Lung microvascular endothelial cell (primary cell): ENCODE data around the gene SLC22A23. TPM values are rescaled to one million over a fixed set of nuclear protein-coding genes. Genes with fewer than 3 reads are reported as not detected.

Source experiments
- DNase-seq, 2 donors: peaks; one replicate each; pipeline versions ENCODE4 v3.0.0 to v3.0.0-alpha.2; 2010; ENCODE audit warnings: low read depth in 2 of 2
- total RNA-seq: library from RNA; depleted of rRNA; stranded (reverse); fragments of >200 nt; gene quantifications from 2 replicates; pipeline ENCODE4 v1.2.1, GENCODE V29; 2014

SLC22A23 gene
- total RNA-seq, 1 donor from 2014 or later = 59.3 TPM

DNA sequence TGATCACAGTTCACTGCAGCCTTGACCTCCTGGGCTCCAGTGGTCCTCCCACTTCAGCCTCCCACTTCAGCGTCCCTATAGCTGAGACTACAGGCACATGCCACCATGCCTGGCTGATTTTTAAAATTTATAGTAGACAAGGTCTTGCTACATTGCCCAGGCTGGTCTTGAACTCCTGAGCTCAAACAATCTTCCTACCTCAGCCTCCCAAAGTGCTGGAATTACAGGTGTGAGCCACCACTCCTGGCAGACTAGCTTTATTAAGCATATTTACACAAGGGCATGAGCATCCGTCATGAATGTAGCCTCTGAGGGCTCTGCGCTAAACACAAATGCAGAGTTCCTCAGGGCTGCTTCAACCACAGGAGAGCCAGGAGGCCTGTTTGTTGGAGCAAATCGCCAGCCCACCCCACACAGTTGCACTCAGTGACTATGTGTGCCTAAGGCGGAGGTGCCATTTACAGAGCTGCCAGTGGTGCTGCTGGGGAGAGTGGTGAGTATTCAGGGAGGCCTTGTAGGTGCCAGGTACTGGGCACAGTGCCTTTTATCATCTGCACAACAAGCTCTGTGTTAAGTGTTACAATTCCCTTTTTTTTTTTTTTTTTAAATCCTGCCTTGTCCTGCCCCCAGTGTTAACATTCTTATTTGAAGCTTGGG is 119.9 kb downstream of the SLC22A23 start:
- no peak for DNase-seq

DNA sequence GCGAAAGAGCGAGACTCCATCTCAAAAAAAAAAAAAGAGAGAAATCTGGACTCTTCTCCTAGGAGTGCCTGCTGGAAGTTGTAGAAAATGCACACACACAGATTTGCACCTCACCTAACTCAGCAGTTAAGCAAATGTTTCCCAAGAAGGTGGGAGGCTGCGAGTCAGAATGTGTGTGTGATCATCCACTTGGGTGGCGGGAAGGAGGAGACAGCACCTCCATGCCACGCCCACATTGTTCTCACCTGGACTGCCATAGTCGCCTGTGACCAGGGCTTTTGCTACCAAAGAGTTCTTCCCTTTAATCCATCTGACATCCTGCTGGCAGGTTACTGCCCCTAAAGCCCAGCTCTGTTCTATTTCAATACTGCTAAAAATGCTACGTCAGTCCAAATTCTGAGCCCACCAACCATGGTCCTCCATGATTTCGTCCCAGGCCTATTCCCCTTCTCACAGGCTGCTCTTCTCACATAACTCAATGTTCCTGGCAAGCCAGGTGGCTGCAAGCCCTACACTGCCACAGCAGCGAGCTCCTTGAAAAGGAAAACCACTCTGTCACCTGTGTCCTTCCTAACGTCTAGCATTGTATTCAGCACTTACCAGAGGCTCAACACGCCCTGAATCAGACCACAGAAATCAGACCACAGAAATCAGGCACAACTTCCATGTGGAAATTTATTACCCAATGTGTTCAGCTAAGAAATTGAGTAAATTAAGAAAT is 120.6 kb downstream of the SLC22A23 start:
- no peak for DNase-seq

DNA sequence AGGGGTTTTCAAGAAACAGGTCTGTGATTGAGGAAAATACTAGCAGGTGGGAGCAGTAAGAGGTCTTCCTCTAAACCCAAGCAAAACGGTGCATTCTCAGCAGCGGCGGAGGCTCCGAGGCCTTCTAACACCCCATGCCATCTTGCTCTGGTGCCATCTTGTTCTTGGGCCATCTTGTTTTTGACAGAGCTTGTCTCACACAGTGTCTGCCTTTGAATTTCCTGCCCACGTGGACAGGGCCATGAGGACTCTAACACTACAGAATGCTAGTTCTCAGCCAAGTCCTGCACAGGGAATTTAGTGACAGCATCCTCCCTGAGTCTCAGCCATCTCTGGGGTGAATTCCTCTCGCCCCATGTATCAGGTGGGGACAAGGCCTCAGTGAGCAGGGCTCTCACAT is 121.7 kb downstream of the SLC22A23 start:
- DNase-seq = no peak

DNA sequence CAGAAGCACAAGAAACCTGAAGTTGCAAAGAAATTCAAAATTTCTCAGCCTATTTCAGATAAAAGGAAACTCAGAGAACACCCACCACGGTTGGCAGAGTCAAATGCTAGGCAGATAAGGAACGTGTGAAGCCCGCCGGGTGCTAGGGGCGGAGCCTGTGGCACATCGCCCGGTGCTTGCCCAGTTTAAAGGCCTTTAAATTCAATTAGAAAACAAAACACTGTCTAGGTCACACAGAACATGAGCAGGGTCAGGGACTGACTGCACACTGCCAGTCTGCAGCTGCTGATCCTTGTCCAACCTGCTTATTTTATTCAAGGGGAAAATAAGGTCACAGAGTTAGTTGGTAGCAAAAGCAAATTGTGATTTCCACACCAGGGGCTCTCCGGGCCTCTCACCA is 122.3 kb downstream of the SLC22A23 start:
- peak in 1 of 2 donors; percentile 65 for DNase-seq

DNA sequence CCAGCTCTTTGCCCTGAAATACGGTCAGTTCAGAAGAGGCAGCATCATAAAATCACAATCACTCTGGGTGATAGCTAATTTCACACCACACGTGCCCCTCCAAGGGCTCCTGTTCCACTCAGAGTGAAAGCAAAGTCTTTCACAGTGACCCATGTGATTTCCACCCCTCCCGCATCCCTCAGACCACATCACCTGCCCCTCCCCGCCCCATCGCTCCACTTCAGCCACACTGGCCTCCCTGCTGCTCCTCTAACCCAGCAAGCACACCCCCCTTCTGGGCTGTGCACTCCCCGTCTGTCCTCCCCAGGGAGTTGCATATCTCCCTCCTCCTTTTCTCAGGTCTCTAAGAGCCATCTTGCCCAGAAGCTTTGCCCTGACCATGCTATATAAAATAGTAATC is 123.6 kb downstream of the SLC22A23 start:
- no peak for DNase-seq

DNA sequence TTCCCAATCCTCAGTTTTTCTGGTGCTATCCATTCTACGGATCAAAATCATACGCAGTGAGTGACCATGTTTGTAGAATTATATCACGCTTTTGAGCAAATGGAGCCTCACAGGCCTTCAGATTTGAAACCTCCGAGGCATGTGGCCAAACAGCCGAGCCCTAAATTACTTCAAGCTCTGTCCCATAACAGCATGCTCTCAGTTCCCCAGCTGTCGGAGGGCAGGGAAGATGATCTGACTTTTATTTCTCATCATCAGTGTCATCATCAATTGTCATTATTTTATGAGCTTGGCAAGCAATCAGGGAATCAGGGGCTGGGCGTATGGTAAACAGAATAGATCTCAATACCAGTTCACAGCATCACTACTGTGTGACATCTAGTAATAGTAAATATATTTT is 124.9 kb downstream of the SLC22A23 start:
- no peak for DNase-seq

DNA sequence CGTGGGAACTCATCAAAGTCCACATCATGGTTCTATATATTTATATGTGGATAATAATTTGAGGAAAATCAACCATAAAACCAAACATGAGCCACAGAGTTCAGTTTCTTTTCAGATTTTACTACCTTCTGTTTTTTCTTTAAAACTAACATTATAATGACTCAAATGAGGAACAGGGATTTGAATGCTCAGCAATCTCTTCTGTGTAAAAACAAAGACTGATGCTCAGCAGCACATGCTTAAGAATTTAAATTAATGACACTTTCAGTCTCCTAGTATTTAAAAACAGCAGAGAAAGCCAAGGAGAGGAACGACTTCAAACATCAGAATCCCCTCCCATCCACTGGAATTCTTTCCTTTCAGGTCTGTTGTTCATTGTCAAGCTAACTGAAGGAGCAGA is 125.4 kb downstream of the SLC22A23 start:
- no peak for DNase-seq

DNA sequence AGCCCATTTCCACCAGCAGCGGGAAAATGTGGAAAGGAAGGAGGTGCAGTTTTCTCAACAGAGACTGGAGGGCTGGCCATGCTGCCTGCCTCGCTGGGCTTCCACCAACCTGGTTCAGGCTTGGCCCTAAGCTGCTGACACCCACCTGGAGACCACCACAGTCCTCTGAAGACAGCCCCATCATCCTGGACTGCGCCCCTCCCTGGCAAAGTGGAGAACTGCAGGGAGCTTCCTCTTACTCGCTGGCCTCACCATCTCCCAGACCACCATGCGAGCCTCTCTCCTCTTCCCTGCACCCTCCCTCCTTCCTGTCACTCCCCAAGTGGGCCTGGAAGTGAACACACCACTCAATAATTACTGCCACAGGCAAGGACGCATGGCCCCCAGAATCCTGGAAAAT is 126.7 kb downstream of the SLC22A23 start:
- no peak for DNase-seq

DNA sequence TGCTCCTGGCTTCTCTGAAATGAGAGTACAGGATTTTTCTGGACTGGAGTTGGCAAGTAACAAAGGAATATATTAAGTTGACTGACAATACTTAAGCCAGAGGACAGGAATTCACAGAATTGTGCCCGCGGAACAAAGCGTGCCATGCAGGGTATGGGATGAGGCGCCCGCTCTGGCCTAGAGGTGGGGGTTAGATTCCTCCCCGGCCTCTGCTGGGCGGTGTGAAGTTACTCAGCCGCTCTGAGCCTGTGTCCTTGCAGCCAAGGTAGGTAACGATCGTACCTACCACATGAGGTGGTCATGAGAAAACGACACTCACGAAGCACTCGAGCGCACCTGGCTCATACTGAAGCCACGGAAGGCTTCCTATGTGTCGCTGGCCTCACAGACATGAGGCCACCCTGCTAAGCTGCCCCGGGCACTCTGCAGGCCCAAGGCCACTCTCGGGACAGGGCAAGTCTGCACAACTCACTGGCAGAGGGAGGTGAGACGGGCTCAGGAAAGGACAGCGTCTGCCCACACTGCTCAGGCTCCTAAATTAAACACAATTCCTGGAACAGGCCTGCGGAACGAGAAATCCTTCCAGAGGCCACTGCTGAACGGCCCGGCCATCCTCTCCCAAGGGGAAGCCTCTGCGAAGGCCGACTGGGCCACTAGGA is 127.3 kb downstream of the SLC22A23 start:
- no peak for DNase-seq

DNA sequence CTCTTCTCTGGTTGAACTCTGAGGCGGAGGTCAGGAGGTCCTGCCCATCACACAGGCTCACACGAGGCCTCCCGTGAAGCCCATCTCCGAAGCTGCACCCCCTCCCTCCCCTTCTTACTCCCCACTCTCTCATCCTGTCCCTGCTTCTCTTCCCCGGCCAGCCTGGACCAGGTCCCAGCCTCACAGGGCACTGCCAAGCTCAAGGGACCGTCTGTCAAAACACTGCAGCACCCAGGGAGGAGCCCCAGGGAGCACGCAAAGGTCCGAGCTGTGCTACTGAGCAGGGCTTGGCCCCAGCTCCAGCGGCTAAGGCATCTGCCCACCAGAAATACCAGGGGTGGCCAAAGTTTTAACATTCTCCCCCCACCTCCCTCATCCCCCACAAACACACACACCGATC is 128.1 kb downstream of the SLC22A23 start:
- no peak for DNase-seq

DNA sequence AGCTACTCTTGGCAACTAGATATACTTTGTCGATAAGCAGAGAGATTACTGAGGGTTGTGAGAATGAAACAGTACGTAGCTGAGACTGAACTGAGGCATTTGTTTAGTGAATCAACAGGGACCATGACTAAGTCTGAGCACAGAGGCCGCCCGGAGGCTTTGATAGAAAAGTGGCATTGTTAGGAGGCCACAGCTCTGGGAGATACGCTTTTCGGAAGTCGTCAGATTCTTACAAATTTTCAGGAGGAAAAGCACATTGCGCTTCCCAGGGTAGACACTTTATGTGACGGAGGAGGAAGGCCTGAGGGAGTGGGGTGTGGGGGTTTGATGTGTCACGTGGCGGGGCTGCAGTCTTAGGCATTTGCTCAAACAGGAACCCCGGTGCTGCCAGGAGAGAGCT is 128.7 kb downstream of the SLC22A23 start:
- no peak for DNase-seq

DNA sequence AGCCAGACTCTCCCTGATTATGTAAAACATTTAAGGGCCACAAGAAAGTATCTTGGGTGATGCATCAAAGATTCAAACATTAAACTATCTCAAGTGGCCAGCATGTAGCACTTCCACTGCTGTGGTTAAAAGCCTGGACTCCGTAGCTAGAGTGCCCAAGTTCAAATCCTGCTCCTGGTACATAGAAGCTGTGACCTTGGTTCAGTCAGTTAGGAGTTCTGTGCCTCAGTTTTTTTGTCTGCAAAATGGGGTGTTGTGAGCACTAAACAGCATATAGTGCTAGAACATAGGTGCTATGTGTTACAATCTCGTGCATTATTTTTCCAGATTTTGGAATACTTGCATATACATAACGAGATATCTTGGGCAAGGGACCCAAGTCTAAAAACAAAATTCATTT is 129.4 kb downstream of the SLC22A23 start:
- no peak for DNase-seq

DNA sequence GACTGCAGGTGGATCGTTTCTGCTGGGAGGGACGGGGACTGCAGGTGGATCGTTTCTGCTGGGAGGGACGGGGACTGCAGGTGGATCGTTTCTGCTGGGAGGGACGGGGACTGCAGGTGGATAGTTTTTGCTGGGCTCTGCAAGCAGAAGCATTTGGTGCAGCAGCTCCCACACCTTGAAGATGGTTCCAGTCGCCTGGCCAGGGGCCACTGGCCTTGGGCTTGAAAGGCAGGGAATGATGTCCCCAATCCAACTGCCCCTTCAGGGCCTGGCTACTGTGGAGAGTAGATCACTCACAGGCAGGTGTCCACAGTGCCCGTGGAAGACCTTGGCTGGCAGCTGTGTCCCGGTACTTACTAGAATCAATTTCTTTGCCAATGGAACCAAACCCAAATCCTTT is 129.9 kb downstream of the SLC22A23 start:
- DNase-seq = no peak

DNA sequence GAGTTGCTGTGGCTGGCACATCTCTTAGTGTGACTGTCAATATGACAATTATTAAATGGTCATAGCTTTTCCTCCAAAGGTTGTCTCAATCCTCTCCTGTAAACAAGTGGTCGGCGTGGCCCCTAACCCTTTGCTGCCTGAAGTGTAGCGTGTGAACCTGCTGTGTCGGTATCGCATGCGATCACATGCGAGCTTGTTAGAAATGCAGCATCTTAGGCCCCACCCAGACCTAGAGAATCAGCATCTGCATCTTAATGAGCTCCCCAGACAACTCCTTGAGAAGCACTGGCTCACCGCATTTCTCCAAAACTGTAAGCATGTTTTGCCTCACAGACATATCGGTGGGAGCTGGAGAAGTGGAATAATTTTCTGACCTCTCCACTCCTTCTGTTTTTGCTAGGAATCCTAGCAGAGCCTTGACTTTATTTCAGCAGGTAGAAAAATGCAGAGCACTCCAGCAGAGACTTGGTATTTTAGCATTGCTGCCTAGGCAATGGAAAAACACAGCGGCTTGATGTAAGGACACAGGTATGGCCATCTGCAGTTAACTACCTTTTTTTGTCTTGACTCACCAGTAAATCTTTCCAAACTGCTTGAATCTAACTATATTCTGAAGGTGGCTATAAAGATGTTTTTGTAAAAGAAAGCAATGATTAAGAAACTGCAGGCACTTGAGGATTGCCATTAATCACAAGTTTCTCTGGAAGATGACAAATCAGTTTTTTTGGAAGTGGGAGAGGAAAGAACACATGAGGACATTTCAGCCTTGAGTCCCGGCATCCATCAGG is 130.5 kb downstream of the SLC22A23 start:
- no peak for DNase-seq

DNA sequence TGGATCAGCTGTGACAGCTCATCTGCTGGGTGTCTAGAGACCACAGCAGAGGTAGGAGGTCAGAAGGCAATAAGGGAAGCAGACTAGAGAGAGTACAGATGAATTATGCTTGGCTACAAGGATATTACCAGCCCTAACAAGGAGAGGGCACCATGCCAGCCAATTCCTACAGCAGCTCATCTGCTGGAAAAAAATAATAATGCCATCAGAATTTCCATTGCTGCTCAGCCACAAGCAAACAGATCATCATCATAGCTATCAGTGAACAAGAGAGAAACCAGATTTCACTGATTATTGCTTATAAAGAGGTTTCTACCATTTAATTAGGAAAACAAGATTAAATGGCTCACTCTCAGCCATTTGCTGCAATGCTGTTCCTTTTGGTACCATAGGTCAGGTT is 131.6 kb downstream of the SLC22A23 start:
- DNase-seq = peak; percentile 48 to 92

DNA sequence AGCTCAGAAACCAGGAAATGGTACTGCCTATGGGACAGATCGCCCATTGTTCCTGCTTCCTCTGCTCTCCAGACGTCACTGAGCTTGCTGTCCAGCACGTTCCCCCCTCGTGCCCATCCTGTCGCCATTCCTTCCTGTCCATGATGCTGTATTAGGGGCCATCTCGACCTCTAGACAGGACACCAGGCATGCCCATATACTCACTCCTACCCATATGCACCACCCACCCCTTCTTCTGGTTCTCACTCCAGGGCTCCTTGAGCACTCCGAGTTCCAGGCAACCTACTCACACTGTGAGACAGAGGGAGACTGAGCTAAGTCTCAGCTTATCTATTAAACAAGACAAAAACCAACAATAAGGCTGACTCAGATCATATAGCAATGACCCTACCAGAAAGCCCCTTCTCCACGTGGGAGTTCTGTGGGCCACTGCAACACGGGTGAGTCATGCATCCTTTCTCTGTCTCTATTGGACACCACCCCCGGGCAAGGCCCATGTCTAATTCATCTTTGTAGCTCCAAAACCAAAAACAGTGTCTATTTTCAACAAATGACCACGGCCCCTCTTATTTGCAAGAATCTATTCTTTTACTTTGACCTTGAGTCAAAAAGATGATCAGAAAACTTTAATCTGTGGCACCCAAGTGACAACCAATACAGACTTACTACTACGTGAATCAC is 132.4 kb downstream of the SLC22A23 start:
- DNase-seq = peak; percentile 97 to 99

DNA sequence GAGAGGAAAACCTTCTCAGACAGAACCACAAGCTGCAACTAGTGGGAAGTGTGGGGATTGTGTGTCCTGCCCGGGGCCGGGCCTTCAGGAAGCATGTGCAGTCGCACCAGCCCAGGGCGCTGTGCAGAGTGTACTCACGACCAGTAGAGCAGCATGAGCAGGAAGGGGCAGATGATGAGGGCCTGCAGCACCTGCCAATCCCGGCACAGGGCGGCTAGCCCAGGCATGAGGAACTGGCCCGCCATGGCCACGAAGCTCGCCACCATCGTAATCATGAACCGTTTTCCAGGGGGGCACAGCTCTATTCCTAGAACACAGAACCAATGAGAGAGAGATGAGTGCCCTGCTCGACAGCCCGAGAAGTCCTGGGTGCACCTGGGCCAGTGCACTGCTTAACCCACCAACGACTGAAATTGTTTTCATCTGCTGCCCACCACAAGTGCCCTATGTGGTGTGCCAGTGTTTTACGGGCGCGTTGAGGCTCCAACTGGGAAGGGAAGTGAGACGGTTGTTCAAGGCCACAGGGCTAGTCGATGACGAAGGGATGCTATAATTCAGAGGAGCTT is 133.1 kb downstream of the SLC22A23 start:
- DNase-seq = peak; percentile 8 to 77

DNA sequence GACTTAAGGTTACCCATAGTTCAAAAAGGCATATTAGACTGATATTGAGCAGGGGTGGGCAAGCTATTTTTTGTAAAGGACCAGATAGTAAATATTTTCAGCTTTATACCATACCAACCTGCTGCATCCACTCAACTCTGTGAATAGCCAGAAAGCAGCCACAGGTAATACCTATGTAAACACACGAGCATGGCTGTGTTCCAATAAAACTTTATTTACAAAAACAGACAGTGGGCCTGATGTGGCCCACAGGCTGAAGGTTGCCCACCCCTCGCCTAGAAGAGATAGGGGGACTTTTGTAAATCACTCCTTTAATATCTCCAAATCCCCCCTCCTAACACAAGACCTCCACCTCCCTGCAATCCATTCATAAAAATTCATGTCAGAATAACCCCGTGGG is 133.7 kb downstream of the SLC22A23 start:
- DNase-seq = no peak

DNA sequence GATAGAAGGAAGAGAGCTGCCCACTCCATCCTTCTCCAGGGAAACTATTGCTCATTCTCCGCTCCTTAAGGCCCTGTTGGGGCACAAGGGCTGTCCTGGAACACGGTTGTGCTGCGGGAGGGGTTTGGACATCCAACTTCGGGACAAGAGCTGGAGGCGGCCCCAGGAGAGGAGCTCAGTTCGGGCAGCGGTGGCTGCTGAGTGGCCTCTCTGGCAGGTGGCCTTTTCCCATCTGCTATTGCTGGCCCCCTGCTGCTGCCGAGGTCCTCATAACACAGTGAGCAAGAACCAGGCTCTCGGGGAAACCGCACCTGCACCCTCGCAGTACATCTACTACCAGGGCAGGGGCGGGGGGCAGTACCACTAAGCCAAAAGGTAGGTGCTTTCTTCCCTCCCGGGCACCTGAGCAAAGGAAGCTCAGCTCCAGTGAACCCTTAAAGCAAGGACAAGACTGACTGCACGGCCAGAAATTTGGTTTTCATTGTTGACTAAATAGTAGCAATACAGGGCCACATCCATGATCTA is 134.4 kb downstream of the SLC22A23 start:
- no peak for DNase-seq

DNA sequence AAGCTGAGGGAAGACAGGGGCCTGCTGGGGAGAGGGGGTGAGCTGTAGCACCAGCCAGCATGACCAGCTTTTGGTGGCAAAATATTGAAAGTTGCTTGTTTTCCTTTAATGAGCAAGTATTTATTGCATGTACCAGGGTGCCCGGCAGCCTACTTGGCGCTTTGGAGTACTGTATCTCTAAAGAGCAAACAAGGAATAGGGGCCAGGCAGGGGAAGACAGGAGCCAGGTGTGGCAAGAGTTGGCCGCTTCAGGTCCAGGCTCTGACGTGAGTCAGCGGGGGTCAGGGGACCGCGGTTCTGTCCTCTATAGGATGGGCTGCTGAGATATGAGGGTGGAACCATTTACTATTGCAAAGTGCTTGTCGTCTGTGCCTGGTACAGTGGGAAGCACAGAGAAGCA is 135.0 kb downstream of the SLC22A23 start:
- no peak for DNase-seq

DNA sequence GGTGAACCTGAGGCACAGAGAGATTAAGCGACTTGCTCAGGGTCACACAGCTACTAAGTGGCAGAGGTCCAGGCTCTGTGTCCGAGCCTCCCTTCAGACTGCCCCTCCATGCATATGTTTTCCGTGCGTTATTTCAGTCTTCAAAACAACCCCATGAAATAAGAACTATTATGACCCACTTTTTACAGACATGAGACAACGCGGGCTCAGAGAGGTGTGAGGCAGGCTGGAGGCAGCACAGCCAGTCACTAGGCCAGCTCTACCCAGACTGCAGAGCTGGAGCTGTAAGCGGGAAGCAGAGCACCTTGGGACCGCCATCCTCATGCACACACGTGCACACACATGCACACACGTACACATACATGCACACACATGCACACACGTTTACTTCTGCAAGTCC is 135.8 kb downstream of the SLC22A23 start:
- DNase-seq = no peak
